Measurements from ENCODE around the gene MRFAP1L1.
A peak's percentile ranks its signal among the peaks of the same experiment; 100 is the strongest.
"Not testable (repeated sequence)": the region's sequence is repeated elsewhere in the genome, so short reads cannot be mapped to it uniquely, and the experiment has no call there.

MRFAP1L1 gene

GRCh38 chr4:6709230-6710114 is at the start of gene MRFAP1L1:
Gene MRFAP1L1 (minus strand): TSS chr4:6709865. CDS start chr4:6709629, 236 bp downstream.
- DNase-seq, result peak; percentile 89

- DNase-seq, result no peak
Observed at GRCh38 chr4:6758728-6759127, 49.1 kb upstream of the MRFAP1L1 start.

GRCh38 chr4:6756345-6756744 is 46.7 kb upstream of the MRFAP1L1 start:
- not testable (repeated sequence) for DNase-seq

GRCh38 chr4:6755088-6755753 is 45.6 kb upstream of the MRFAP1L1 start:
- DNase-seq, result no peak

- DNase-seq, result no peak
Observed at GRCh38 chr4:6754481-6755087, 44.9 kb upstream of the MRFAP1L1 start.

- DNase-seq, result no peak
Observed at GRCh38 chr4:6753891-6754290, 44.2 kb upstream of the MRFAP1L1 start.

GRCh38 chr4:6753103-6753560 is 43.5 kb upstream of the MRFAP1L1 start:
- no peak for DNase-seq

GRCh38 chr4:6752486-6752829 is 42.8 kb upstream of the MRFAP1L1 start:
- DNase-seq, result no peak

- no peak for DNase-seq
Observed at GRCh38 chr4:6751611-6752485, 42.2 kb upstream of the MRFAP1L1 start.

- DNase-seq, result peak; percentile 17
Observed at GRCh38 chr4:6750286-6751221, 40.9 kb upstream of the MRFAP1L1 start.

GRCh38 chr4:6749340-6750171 is 39.9 kb upstream of the MRFAP1L1 start:
- peak; percentile 22 for DNase-seq

GRCh38 chr4:6748286-6748685 is 38.6 kb upstream of the MRFAP1L1 start:
- no peak for DNase-seq

- peak; percentile 42 for DNase-seq
Observed at GRCh38 chr4:6747294-6748051, 37.8 kb upstream of the MRFAP1L1 start.

- DNase-seq, result no peak
Observed at GRCh38 chr4:6746721-6747293, 37.1 kb upstream of the MRFAP1L1 start.

- no peak for DNase-seq
Observed at GRCh38 chr4:6742989-6743388, 33.3 kb upstream of the MRFAP1L1 start.

GRCh38 chr4:6742507-6742906 is 32.8 kb upstream of the MRFAP1L1 start:
- DNase-seq, result no peak

- DNase-seq, result no peak
Observed at GRCh38 chr4:6740347-6740746, 30.7 kb upstream of the MRFAP1L1 start.

GRCh38 chr4:6739920-6740319 is 30.3 kb upstream of the MRFAP1L1 start:
- DNase-seq, result no peak

- DNase-seq, result no peak
Observed at GRCh38 chr4:6734165-6734786, 24.6 kb upstream of the MRFAP1L1 start.

All from NCI-H510A (cell line).